ENCODE data around the gene PPP2R1A.

GRCh38 chr19:52172347-52172746 lies 17.5 kb upstream of the PPP2R1A start:
- TF ChIP-seq, protein P1, sequence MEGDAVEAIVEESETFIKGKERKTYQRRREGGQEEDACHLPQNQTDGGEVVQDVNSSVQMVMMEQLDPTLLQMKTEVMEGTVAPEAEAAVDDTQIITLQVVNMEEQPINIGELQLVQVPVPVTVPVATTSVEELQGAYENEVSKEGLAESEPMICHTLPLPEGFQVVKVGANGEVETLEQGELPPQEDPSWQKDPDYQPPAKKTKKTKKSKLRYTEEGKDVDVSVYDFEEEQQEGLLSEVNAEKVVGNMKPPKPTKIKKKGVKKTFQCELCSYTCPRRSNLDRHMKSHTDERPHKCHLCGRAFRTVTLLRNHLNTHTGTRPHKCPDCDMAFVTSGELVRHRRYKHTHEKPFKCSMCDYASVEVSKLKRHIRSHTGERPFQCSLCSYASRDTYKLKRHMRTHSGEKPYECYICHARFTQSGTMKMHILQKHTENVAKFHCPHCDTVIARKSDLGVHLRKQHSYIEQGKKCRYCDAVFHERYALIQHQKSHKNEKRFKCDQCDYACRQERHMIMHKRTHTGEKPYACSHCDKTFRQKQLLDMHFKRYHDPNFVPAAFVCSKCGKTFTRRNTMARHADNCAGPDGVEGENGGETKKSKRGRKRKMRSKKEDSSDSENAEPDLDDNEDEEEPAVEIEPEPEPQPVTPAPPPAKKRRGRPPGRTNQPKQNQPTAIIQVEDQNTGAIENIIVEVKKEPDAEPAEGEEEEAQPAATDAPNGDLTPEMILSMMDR (IDR thresholded peaks at IDR 0.05; ENCODE audit: insufficient read depth, low read depth, low read length) = no peak
- TF ChIP-seq EZH2 (IDR thresholded peaks at IDR 0.05; ENCODE audit: insufficient read depth, low read length) = no peak

All from astrocyte (in vitro differentiated cells and primary cell).